NCI-H1417 (cell line): Measurements from ENCODE around the gene PIWIL1.

ENCODE experiments used
- DNase-seq, 3 experiments: peaks; one replicate each; lab custom pipeline; 2025; lab: John Stamatoyannopoulos, UW

The PIWIL1 gene

GRCh38 chr12:130374083-130374482 lies 36.4 kb downstream of the PIWIL1 start:
- no peak for DNase-seq

GRCh38 chr12:130375296-130376287 lies 37.9 kb downstream of the PIWIL1 start:
- DNase-seq, result no peak

GRCh38 chr12:130382818-130383217 lies 45.1 kb downstream of the PIWIL1 start:
- no peak for DNase-seq

GRCh38 chr12:130384234-130384633 lies 46.5 kb downstream of the PIWIL1 start:
- DNase-seq, result no peak

GRCh38 chr12:130385193-130385592 lies 47.5 kb downstream of the PIWIL1 start:
- DNase-seq, result no peak

GRCh38 chr12:130391186-130391585 lies 53.5 kb downstream of the PIWIL1 start:
- DNase-seq, result no peak

- no peak for DNase-seq
Observed at GRCh38 chr12:130394906-130395305, 57.2 kb downstream of the PIWIL1 start.

GRCh38 chr12:130396667-130397066 lies 59.0 kb downstream of the PIWIL1 start:
- DNase-seq, result no peak

GRCh38 chr12:130398100-130398848 lies 60.6 kb downstream of the PIWIL1 start:
- no peak for DNase-seq

- peak in 2 of 3 experiments; percentile 7 to 44 for DNase-seq
Observed at GRCh38 chr12:130401703-130402102, 64.0 kb downstream of the PIWIL1 start.

- no peak for DNase-seq
Observed at GRCh38 chr12:130405332-130405731, 67.6 kb downstream of the PIWIL1 start.

GRCh38 chr12:130412384-130412783 lies 74.7 kb downstream of the PIWIL1 start:
- no peak for DNase-seq

- DNase-seq, result no peak
Observed at GRCh38 chr12:130413909-130414308, 76.2 kb downstream of the PIWIL1 start.

- no peak for DNase-seq
Observed at GRCh38 chr12:130414381-130414780, 76.7 kb downstream of the PIWIL1 start.

- DNase-seq, result no peak
Observed at GRCh38 chr12:130418251-130418650, 80.6 kb downstream of the PIWIL1 start.

- no peak for DNase-seq
Observed at GRCh38 chr12:130419116-130419515, 81.4 kb downstream of the PIWIL1 start.

- no peak for DNase-seq
Observed at GRCh38 chr12:130420071-130420470, 82.4 kb downstream of the PIWIL1 start.

GRCh38 chr12:130421896-130422295 lies 84.2 kb downstream of the PIWIL1 start:
- no peak for DNase-seq
